ENCODE measurements around the gene PRRC2B.

DNA sequence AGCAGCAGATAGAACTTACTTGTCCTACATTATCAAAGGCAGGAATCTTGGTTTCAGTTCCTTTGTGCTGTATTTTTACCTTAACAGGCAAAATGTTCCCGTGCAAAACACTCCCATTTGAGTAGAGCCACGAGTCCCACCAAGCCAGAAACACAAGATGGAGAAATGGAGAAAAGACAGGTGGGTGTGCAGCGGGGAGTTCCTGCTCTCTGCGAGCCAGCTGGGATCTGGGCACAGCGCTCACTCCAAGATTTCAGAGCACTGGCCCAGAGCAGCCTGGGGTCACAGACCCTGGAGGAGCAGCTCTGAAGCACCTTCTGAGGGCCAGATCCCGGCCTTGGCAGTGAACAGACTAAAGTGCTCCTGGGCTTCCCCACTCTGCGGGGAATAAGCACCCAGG is 134.3 kb downstream of the PRRC2B start:
- TF ChIP-seq, protein P1, sequence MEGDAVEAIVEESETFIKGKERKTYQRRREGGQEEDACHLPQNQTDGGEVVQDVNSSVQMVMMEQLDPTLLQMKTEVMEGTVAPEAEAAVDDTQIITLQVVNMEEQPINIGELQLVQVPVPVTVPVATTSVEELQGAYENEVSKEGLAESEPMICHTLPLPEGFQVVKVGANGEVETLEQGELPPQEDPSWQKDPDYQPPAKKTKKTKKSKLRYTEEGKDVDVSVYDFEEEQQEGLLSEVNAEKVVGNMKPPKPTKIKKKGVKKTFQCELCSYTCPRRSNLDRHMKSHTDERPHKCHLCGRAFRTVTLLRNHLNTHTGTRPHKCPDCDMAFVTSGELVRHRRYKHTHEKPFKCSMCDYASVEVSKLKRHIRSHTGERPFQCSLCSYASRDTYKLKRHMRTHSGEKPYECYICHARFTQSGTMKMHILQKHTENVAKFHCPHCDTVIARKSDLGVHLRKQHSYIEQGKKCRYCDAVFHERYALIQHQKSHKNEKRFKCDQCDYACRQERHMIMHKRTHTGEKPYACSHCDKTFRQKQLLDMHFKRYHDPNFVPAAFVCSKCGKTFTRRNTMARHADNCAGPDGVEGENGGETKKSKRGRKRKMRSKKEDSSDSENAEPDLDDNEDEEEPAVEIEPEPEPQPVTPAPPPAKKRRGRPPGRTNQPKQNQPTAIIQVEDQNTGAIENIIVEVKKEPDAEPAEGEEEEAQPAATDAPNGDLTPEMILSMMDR (IDR thresholded peaks at IDR 0.05): no peak
- no peak for TF ChIP-seq POLR2A (IDR thresholded peaks at IDR 0.05)
